ENCODE measurements around the gene DSC1. TPM values are rescaled to one million over a fixed set of nuclear protein-coding genes. Genes with fewer than 3 reads are reported as not detected.

Gene DSC1
- total and polyA plus RNA-seq, 2 experiments from 2014 or later, result not detected

DNA sequence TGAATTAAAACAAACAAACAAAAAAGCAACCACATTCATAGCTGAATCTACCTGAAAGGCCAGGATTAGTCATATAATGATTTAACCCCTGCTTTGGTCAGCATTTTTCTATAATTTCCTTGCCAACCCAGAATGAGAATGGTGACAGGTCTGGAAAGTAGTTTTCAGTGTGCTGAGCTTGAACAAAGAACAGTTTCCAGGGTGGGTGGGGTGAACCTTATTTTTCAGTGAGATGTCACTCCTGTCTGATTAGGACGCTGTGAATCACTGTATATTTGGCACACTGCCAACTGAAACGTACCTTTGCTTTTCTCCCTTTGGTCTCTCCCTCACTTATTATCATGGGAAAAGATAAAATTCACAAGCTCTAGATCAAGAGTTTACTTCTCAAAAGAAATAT lies 35.0 kb upstream of the DSC1 start:
- Mint-ChIP-seq H3K4me3 (no peak overlapping the region), H3K27me3 (ENCODE audit: insufficient read depth, low read depth, poor library complexity) (no peaks in the 10 kb centered on the region), H3K9me3 (no peaks in the 10 kb centered on the region), H3K36me3 (ENCODE audit: low read depth) (no peaks in the 10 kb centered on the region), H3K4me1 (peaks cover 11% of the 10 kb centered on the region), H3K27ac (no peak overlapping the region; the same call in 1 of the 2 replicates)
- H3K9me2 ChIP-seq (ENCODE audit: insufficient read depth), result peaks cover 10% of the 10 kb centered on the region
- no peak for TF ChIP-seq EZH2phosphoT487 (IDR thresholded peaks at IDR 0.05; ENCODE audit: unreplicated experiment)
- TF ChIP-seq NANOG (IDR thresholded peaks at IDR 0.05; ENCODE audit: borderline replicate concordance), result no peak
- no peak for TF ChIP-seq ZNF462 (CRISPR knock-in tag; IDR thresholded peaks at IDR 0.05)
- TF ChIP-seq, protein P1, sequence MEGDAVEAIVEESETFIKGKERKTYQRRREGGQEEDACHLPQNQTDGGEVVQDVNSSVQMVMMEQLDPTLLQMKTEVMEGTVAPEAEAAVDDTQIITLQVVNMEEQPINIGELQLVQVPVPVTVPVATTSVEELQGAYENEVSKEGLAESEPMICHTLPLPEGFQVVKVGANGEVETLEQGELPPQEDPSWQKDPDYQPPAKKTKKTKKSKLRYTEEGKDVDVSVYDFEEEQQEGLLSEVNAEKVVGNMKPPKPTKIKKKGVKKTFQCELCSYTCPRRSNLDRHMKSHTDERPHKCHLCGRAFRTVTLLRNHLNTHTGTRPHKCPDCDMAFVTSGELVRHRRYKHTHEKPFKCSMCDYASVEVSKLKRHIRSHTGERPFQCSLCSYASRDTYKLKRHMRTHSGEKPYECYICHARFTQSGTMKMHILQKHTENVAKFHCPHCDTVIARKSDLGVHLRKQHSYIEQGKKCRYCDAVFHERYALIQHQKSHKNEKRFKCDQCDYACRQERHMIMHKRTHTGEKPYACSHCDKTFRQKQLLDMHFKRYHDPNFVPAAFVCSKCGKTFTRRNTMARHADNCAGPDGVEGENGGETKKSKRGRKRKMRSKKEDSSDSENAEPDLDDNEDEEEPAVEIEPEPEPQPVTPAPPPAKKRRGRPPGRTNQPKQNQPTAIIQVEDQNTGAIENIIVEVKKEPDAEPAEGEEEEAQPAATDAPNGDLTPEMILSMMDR (conservative IDR thresholded peaks at IDR 0.05; ENCODE audit: low read depth in 2 of 2), result no peak
- H3K79me2 ChIP-seq (replicated peaks; ENCODE audit: insufficient read depth), result no peaks in the 10 kb centered on the region
- no peaks in the 10 kb centered on the region for H3K36me3 ChIP-seq (ENCODE audit: insufficient read depth)
- H3F3A ChIP-seq (replicated peaks; ENCODE audit: low read depth), result no peaks in the 10 kb centered on the region
- peaks cover 6% of the 10 kb centered on the region for H3K4me1 ChIP-seq (ENCODE audit: insufficient read depth)
- no peak overlapping the region for H3K4me3 ChIP-seq
- H3K27ac ChIP-seq (ENCODE audit: low read depth), result no peak overlapping the region
- H4K20me1 ChIP-seq (replicated peaks; ENCODE audit: insufficient read depth), result no peaks in the 10 kb centered on the region
- no peaks in the 10 kb centered on the region for H3K27me3 ChIP-seq (ENCODE audit: insufficient read depth)
- no peak overlapping the region for H2AFZ ChIP-seq
- H3K4me2 ChIP-seq, result no peak overlapping the region
- DNase-seq (ENCODE audit: low spot score), result no peak
- ATAC-seq, result no peak

DNA sequence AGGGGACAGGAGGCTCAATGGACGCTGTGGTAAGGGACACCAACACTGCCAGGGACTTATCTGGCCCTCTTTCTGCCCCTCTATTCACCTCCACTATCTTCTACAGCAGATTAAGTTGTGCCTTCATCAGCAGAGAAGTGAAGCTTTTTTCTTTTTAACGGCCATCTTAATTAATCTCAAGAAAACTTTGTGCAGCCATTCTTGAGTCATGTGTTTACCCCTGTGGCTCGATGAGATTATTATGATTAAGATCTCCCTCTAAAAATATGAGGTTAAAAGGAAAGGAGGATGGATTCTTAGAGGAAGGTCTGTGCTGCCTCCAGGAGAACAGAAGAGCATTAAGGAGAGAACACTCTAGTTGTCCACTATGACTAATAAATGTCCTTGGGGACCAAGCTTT lies 32.4 kb upstream of the DSC1 start:
- DNase-seq (ENCODE audit: low spot score) (no peak), ATAC-seq (no peak)
- H3K9me2 ChIP-seq (ENCODE audit: insufficient read depth), result peaks cover 17% of the 10 kb centered on the region
- H3K4me1 ChIP-seq (ENCODE audit: insufficient read depth), result peaks cover 6% of the 10 kb centered on the region
- no peak overlapping the region for H3K4me3 Mint-ChIP-seq
- H3K4me2 ChIP-seq, result no peak overlapping the region
- TF ChIP-seq EZH2phosphoT487 (IDR thresholded peaks at IDR 0.05; ENCODE audit: unreplicated experiment), result no peak
- TF ChIP-seq EZH2 (IDR thresholded peaks at IDR 0.05; ENCODE audit: low read depth, unreplicated experiment), result no peak
- TF ChIP-seq, protein P1 (conservative IDR thresholded peaks at IDR 0.05; ENCODE audit: low read depth in 2 of 2), result no peak
- TF ChIP-seq JUNB (IDR thresholded peaks at IDR 0.05; ENCODE audit: unreplicated experiment), result no peak
- no peak for TF ChIP-seq NANOG (IDR thresholded peaks at IDR 0.05; ENCODE audit: borderline replicate concordance)
- TF ChIP-seq ZNF114 (CRISPR knock-in tag; IDR thresholded peaks at IDR 0.05), result no peak
- H3K27me3 Mint-ChIP-seq (ENCODE audit: insufficient read depth, low read depth, poor library complexity), result no peaks in the 10 kb centered on the region
- no peaks in the 10 kb centered on the region for H3K36me3 Mint-ChIP-seq (ENCODE audit: low read depth)
- H3F3A ChIP-seq (replicated peaks; ENCODE audit: low read depth), result no peaks in the 10 kb centered on the region
- H2AFZ ChIP-seq, result peak overlapping the region; percentile 64; the same call in 1 of the 2 replicates
- H3K4me1 Mint-ChIP-seq, result peaks cover 27% of the 10 kb centered on the region
- no peak overlapping the region for H3K27ac Mint-ChIP-seq
- no peak overlapping the region for H3K4me3 ChIP-seq
- no peaks in the 10 kb centered on the region for H4K20me1 ChIP-seq (replicated peaks; ENCODE audit: insufficient read depth)
- no peak overlapping the region for H3K27ac ChIP-seq (ENCODE audit: low read depth)
- no peaks in the 10 kb centered on the region for H3K9me3 Mint-ChIP-seq
- H3K27me3 ChIP-seq (ENCODE audit: insufficient read depth), result no peaks in the 10 kb centered on the region
- no peaks in the 10 kb centered on the region for H3K79me2 ChIP-seq (replicated peaks; ENCODE audit: insufficient read depth)
- H3K36me3 ChIP-seq (ENCODE audit: insufficient read depth), result no peaks in the 10 kb centered on the region
